Esophagus muscularis mucosa (tissue), 4 donors: ENCODE data around the gene BCL2L13.

Experiments
- EP300 ChIP-seq: sonication (generic); formaldehyde crosslinking; IDR thresholded peaks from one replicate; pipeline ENCODE4 v1.6.1; 2017; ENCODE audit warnings: antibody characterized with exemption
- POLR2A ChIP-seq: fragments of 450-650 bp; IDR thresholded peaks from one replicate; pipeline ENCODE4 v1.6.1; 2017; ENCODE audit warnings: antibody characterized with exemption, moderate library complexity, mild to moderate bottlenecking, low read depth
- POLR2AphosphoS5 ChIP-seq, 2 donors: sonication (generic); formaldehyde crosslinking; IDR thresholded peaks; one replicate each; pipeline ENCODE4 v1.6.1; 2017; ENCODE audit warnings: antibody characterized with exemption in 2 of 2
- TF ChIP-seq, protein P1 (sequence below), 3 experiments: fragments of 200-600 bp in 2 of 3; fragments of 450-650 bp in 1 of 3; sonication (generic) in 2 of 3; IDR thresholded peaks; one replicate each; pipeline ENCODE4 v1.5.1; 2017 to 2019; ENCODE audit warnings: antibody characterized with exemption in 3 of 3, mild to moderate bottlenecking in 2 of 3, moderate library complexity in 1 of 3

GRCh38 chr22:17638182-17638431 is 450 bp upstream of the BCL2L13 start:
- TF ChIP-seq, protein P1, sequence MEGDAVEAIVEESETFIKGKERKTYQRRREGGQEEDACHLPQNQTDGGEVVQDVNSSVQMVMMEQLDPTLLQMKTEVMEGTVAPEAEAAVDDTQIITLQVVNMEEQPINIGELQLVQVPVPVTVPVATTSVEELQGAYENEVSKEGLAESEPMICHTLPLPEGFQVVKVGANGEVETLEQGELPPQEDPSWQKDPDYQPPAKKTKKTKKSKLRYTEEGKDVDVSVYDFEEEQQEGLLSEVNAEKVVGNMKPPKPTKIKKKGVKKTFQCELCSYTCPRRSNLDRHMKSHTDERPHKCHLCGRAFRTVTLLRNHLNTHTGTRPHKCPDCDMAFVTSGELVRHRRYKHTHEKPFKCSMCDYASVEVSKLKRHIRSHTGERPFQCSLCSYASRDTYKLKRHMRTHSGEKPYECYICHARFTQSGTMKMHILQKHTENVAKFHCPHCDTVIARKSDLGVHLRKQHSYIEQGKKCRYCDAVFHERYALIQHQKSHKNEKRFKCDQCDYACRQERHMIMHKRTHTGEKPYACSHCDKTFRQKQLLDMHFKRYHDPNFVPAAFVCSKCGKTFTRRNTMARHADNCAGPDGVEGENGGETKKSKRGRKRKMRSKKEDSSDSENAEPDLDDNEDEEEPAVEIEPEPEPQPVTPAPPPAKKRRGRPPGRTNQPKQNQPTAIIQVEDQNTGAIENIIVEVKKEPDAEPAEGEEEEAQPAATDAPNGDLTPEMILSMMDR (IDR thresholded peaks at IDR 0.05), result no peak
- TF ChIP-seq POLR2AphosphoS5 (IDR thresholded peaks at IDR 0.05), result no peak
- no peak for TF ChIP-seq POLR2A
- no peak for TF ChIP-seq EP300
